Measurements from ENCODE around the gene OTOF. TPM values are rescaled to one million over a fixed set of nuclear protein-coding genes. Genes with fewer than 3 reads are reported as not detected.

OTOF gene
- total RNA-seq, 1 experiment from 2014 or later, result 0.10 TPM

- TF ChIP-seq ZFX (IDR thresholded peaks at IDR 0.05), result no peak
- no peak for TF ChIP-seq SP1 (IDR thresholded peaks at IDR 0.05; ENCODE audit: low read depth)
- no peak for TF ChIP-seq CEBPB (IDR thresholded peaks at IDR 0.05; ENCODE audit: low read depth)
These were observed 56.0 kb downstream of the OTOF start (continued) for GRCh38 chr2:26421961-26422360.

GRCh38 chr2:26414311-26414710 lies 63.6 kb downstream of the OTOF start:
- TF ChIP-seq SP1 (IDR thresholded peaks at IDR 0.05; ENCODE audit: low read depth) (no peak), ELF1 (IDR thresholded peaks at IDR 0.05; ENCODE audit: borderline replicate concordance, low read depth) (no peak), ZNF274 (IDR thresholded peaks at IDR 0.05; ENCODE audit: low read depth, low read length) (no peak), EGR1 (IDR thresholded peaks at IDR 0.05; ENCODE audit: low read depth) (no peak), SRF (IDR thresholded peaks at IDR 0.05; ENCODE audit: low read depth) (no peak), EZH2phosphoT487 (IDR thresholded peaks at IDR 0.05; ENCODE audit: borderline replicate concordance) (no peak), ZFX (IDR thresholded peaks at IDR 0.05) (no peak), POLR2AphosphoS5 (IDR thresholded peaks at IDR 0.05; ENCODE audit: low read depth, low read length) (no peak), YY1 (IDR thresholded peaks at IDR 0.05; ENCODE audit: extremely low read depth, insufficient replicate concordance, low read depth, low read length) (no peak)
- Histone ChIP-seq H2AFZ (ENCODE audit: low read depth, low read length, poor library complexity, severe bottlenecking) (no peak overlapping the region), H3K9me3 (ENCODE audit: control insufficient read depth in 1 of 2, insufficient read depth in 1 of 2, low read depth in 1 of 2, low read length in 2 of 2) (no peaks in the 10 kb centered on the region), H3K27me3 (ENCODE audit: insufficient read depth, low read length) (no peaks in the 10 kb centered on the region), H3K27ac (ENCODE audit: low read depth, low read length) (no peak overlapping the region), H3K9ac (ENCODE audit: low read length) (no peak overlapping the region), H3K9me2 (ENCODE audit: insufficient read depth) (no peaks in the 10 kb centered on the region), H3K4me3 (replicated peaks in 1 of 2; ENCODE audit: low read depth in 1 of 2, low read length in 2 of 2) (no peak overlapping the region), H3K36me3 (ENCODE audit: control insufficient read depth in 1 of 2, insufficient read depth in 2 of 2, low read length in 2 of 2) (no peaks in the 10 kb centered on the region), H3K79me2 (ENCODE audit: insufficient read depth, low read length) (no peaks in the 10 kb centered on the region), H3K4me1 (ENCODE audit: control insufficient read depth in 1 of 2, insufficient read depth in 2 of 2, low read length in 2 of 2) (no peaks in the 10 kb centered on the region), H4K20me1 (ENCODE audit: insufficient read depth) (no peaks in the 10 kb centered on the region; the same call in 1 of the 2 replicates), H3K4me2 (ENCODE audit: low read length) (no peak overlapping the region)
- no TSS peak for BruUV-seq (replicated peaks)
- ATAC-seq (no peak), DNase-seq (ENCODE audit: low read depth, low spot score) (no peak)
- ChIA-PET POLR2A (no interaction called here), RAD21 (ENCODE audit: low non-redundant PET in 1 of 2, low total read pairs in 2 of 2, uncharacterized antibody in 2 of 2, unreplicated experiment in 2 of 2) (no interaction called here), CTCF (no interaction called here)
- intact Hi-C loops (cut with micrococcal nuclease), result no loop called here

Measured in HCT116 (cell line).